ENCODE results near the gene FDX2.

GRCh38 chr19:10288662-10289166, 27.1 kb downstream of the FDX2 start:
- TF ChIP-seq CTCF (IDR thresholded peaks at IDR 0.05; ENCODE audit: borderline replicate concordance, extremely low read depth, low read length, poor library complexity, severe bottlenecking) (no peak), EZH2 (IDR thresholded peaks at IDR 0.05; ENCODE audit: borderline replicate concordance, low read depth, low read length, severe bottlenecking) (no peak)

Measured in DND-41 (cell line).